ENCODE data around the gene CIITA. TPM values are rescaled to one million over a fixed set of nuclear protein-coding genes. Genes with fewer than 3 reads are reported as not detected.

Gene CIITA
- total and polyA plus RNA-seq, 10 of the 15 experiments (the other 5 are each of a cell fraction or from before 2014, with no cell fraction given): 11.5 to 145 (median 49.7) TPM

- TF ChIP-seq REST (IDR thresholded peaks at IDR 0.05; ENCODE audit: low read depth, low read length): no peak
- no peak for TF ChIP-seq MLLT1 (IDR thresholded peaks at IDR 0.05)
- no peak for TF ChIP-seq EP300 (IDR thresholded peaks at IDR 0.05; ENCODE audit: borderline replicate concordance in 1 of 2, control insufficient read depth in 1 of 2, low read depth in 2 of 2, low read length in 2 of 2)
- no peak for TF ChIP-seq NFYB (IDR thresholded peaks at IDR 0.05; ENCODE audit: insufficient read depth, low read depth, low read length)
- no peak for TF ChIP-seq RELA (IDR thresholded peaks at IDR 0.05; ENCODE audit: borderline replicate concordance, partially characterized antibody)
- TF ChIP-seq WRNIP1 (IDR thresholded peaks at IDR 0.05; ENCODE audit: borderline replicate concordance, low read depth, low read length): no peak
- no peak for TF ChIP-seq RBBP5 (conservative IDR thresholded peaks at IDR 0.05)
- no peak for TF ChIP-seq GABPA (IDR thresholded peaks at IDR 0.05; ENCODE audit: low read depth)
- TF ChIP-seq EGR1 (IDR thresholded peaks at IDR 0.05; ENCODE audit: borderline replicate concordance in 1 of 2, low read depth in 2 of 2, low read length in 2 of 2): no peak
- TF ChIP-seq RUNX3 (IDR thresholded peaks at IDR 0.05; ENCODE audit: low read length): no peak
- no peak for TF ChIP-seq HCFC1 (IDR thresholded peaks at IDR 0.05; ENCODE audit: low read length)
- TF ChIP-seq ZBED1 (IDR thresholded peaks at IDR 0.05; ENCODE audit: borderline replicate concordance): no peak
- TF ChIP-seq IKZF1 (conservative IDR thresholded peaks at IDR 0.05): peak; percentile 49
- TF ChIP-seq CEBPB (IDR thresholded peaks at IDR 0.05; ENCODE audit: borderline replicate concordance in 1 of 2, low read depth in 2 of 2, low read length in 2 of 2): no peak
- TF ChIP-seq FOS (IDR thresholded peaks at IDR 0.05; ENCODE audit: borderline replicate concordance, extremely low read depth, insufficient read length): no peak
- TF ChIP-seq NKRF (conservative IDR thresholded peaks at IDR 0.05): no peak
- TF ChIP-seq SPI1 (IDR thresholded peaks at IDR 0.05; ENCODE audit: borderline replicate concordance, insufficient read depth, low read depth, low read length): peak; percentile 66
- peak; percentile 73 for TF ChIP-seq EED (IDR thresholded peaks at IDR 0.05; ENCODE audit: low read depth)
- TF ChIP-seq TCF12 (IDR thresholded peaks at IDR 0.05; ENCODE audit: low read depth, low read length): no peak
- TF ChIP-seq BCL11A (IDR thresholded peaks at IDR 0.05; ENCODE audit: low read depth, low read length): no peak; the same call in 1 of the 2 replicates
- no peak for TF ChIP-seq CBX5 (IDR thresholded peaks at IDR 0.05; ENCODE audit: low read depth)
- no peak for TF ChIP-seq BACH1 (IDR thresholded peaks at IDR 0.05; ENCODE audit: borderline replicate concordance)
- no peak for TF ChIP-seq MEF2B (IDR thresholded peaks at IDR 0.05; ENCODE audit: partially characterized antibody, poor library complexity, severe bottlenecking)
- TF ChIP-seq JUNB (IDR thresholded peaks at IDR 0.05): no peak
- peak in 1 of 2 experiments; percentile 20; a peak in 1 of 4 replicates for TF ChIP-seq IKZF2 (IDR thresholded peaks at IDR 0.05)
- TF ChIP-seq HDAC6 (IDR thresholded peaks at IDR 0.05; ENCODE audit: unreplicated experiment): no peak
- TF ChIP-seq IRF4 (IDR thresholded peaks at IDR 0.05; ENCODE audit: low read depth, low read length): peak; percentile 63
Observed at GRCh38 chr16:10885246-10885645, 8.2 kb downstream of the CIITA start (continued).
